Ectodermal cell (in vitro differentiated cells): ENCODE measurements around the gene FUT4.

Source experiments
- H3K27ac ChIP-seq: 2 replicates; pipeline ENCODE4 v1.7.0; 2013; ENCODE audit warnings: mild to moderate bottlenecking, low read depth, low read length; ENCODE audit not compliant: insufficient read depth, poor library complexity, severe bottlenecking
- H3K27me3 ChIP-seq: 2 replicates; pipeline ENCODE4 v1.7.0; 2013; ENCODE audit warnings: mild to moderate bottlenecking, low read length; ENCODE audit not compliant: insufficient read depth, control insufficient read depth, poor library complexity, severe bottlenecking
- H3K36me3 ChIP-seq: one replicate; pipeline ENCODE4 v1.7.0; 2013; ENCODE audit warnings: low read length; ENCODE audit not compliant: control insufficient read depth, insufficient read depth
- H3K4me1 ChIP-seq: one replicate; pipeline ENCODE4 v1.7.0; 2013; ENCODE audit warnings: low read length; ENCODE audit not compliant: control insufficient read depth, insufficient read depth
- H3K4me3 ChIP-seq: 2 replicates; pipeline ENCODE4 v1.7.0; 2013; ENCODE audit warnings: low read depth, low read length, control low read depth; ENCODE audit not compliant: insufficient read depth
- H3K9me3 ChIP-seq: 2 replicates; pipeline ENCODE4 v1.7.0; 2013; ENCODE audit warnings: mild to moderate bottlenecking, low read length, moderate library complexity; ENCODE audit not compliant: control insufficient read depth
- WGBS, 2 experiments: methylation state at CpG; one replicate each; pipeline ENCODE4 v1.1.7; 2013; ENCODE audit warnings: missing lambda C conversion rate in 2 of 2; 5-methylcytosine and 5-hydroxymethylcytosine counted together

The FUT4 gene

GRCh38 chr11:94533206-94533605 lies 10.5 kb upstream of the FUT4 start:
- no peaks in the 10 kb centered on the region for H3K4me1 ChIP-seq
- H3K27ac ChIP-seq, result no peak overlapping the region
- no CpG with 5 or more reads among the region's 1 CpG for WGBS, 2 experiments
- H3K36me3 ChIP-seq, result no peaks in the 10 kb centered on the region
- no peaks in the 10 kb centered on the region for H3K27me3 ChIP-seq
- no peaks in the 10 kb centered on the region for H3K9me3 ChIP-seq
- H3K4me3 ChIP-seq, result no peak overlapping the region

GRCh38 chr11:94533696-94534630 lies 9.8 kb upstream of the FUT4 start:
- Histone ChIP-seq H3K27me3 (no peaks in the 10 kb centered on the region), H3K4me3 (no peak overlapping the region), H3K9me3 (no peaks in the 10 kb centered on the region), H3K36me3 (no peaks in the 10 kb centered on the region), H3K27ac (no peak overlapping the region), H3K4me1 (no peaks in the 10 kb centered on the region)
- 85 to 88% methylated on average over 4 of the region's 6 CpGs for WGBS, 2 experiments

- H3K27me3 ChIP-seq, result peaks cover 3% of the 10 kb centered on the region
- H3K36me3 ChIP-seq, result no peaks in the 10 kb centered on the region
- no peaks in the 10 kb centered on the region for H3K4me1 ChIP-seq
- no peaks in the 10 kb centered on the region for H3K9me3 ChIP-seq
- H3K4me3 ChIP-seq, result no peak overlapping the region
- no peak overlapping the region for H3K27ac ChIP-seq
Observed at GRCh38 chr11:94536386-94536785, 7.3 kb upstream of the FUT4 start.

GRCh38 chr11:94537031-94537600 lies 6.6 kb upstream of the FUT4 start:
- no peaks in the 10 kb centered on the region for H3K4me1 ChIP-seq
- H3K9me3 ChIP-seq, result no peaks in the 10 kb centered on the region
- peaks cover 9% of the 10 kb centered on the region for H3K27me3 ChIP-seq
- no peak overlapping the region for H3K4me3 ChIP-seq
- no peak overlapping the region for H3K27ac ChIP-seq
- WGBS, 2 experiments, result 83 to 92% methylated on average over 3 of the region's 3 CpGs
- no peaks in the 10 kb centered on the region for H3K36me3 ChIP-seq

GRCh38 chr11:94539420-94539819 lies 4.3 kb upstream of the FUT4 start:
- Histone ChIP-seq H3K4me3 (no peak overlapping the region), H3K27ac (no peak overlapping the region), H3K9me3 (no peaks in the 10 kb centered on the region), H3K27me3 (peaks cover 28% of the 10 kb centered on the region), H3K36me3 (no peaks in the 10 kb centered on the region), H3K4me1 (no peaks in the 10 kb centered on the region)
- WGBS, 2 experiments, result 25 to 47% methylated on average over 1 of the region's 1 CpG

- Histone ChIP-seq H3K9me3 (no peaks in the 10 kb centered on the region), H3K27me3 (peaks cover 61% of the 10 kb centered on the region), H3K4me1 (no peaks in the 10 kb centered on the region), H3K4me3 (peak overlapping the region; percentile 57), H3K27ac (no peak overlapping the region), H3K36me3 (no peaks in the 10 kb centered on the region)
- WGBS, 2 experiments, result 4 to 5% methylated on average over 59 of the region's 59 CpGs
Observed at GRCh38 chr11:94544646-94545263, 1.0 kb downstream of the FUT4 start.

- peak overlapping the region; percentile 57 for H3K4me3 ChIP-seq
Observed at GRCh38 chr11:94545264-94546161, 1.8 kb downstream of the FUT4 start.

GRCh38 chr11:94546162-94546470 lies 2.4 kb downstream of the FUT4 start:
- WGBS, 2 experiments, result 76 to 80% methylated on average over 2 of the region's 2 CpGs
- Histone ChIP-seq H3K27ac (no peak overlapping the region), H3K4me3 (no peak overlapping the region), H3K4me1 (no peaks in the 10 kb centered on the region), H3K27me3 (peaks cover 60% of the 10 kb centered on the region), H3K9me3 (no peaks in the 10 kb centered on the region), H3K36me3 (no peaks in the 10 kb centered on the region)

More at GRCh38 chr11:94545264-94546161, 1.8 kb downstream of the FUT4 start:
- Histone ChIP-seq H3K36me3 (no peaks in the 10 kb centered on the region), H3K9me3 (no peaks in the 10 kb centered on the region), H3K27me3 (peaks cover 61% of the 10 kb centered on the region), H3K27ac (no peak overlapping the region), H3K4me1 (no peaks in the 10 kb centered on the region)
- 39% methylated on average over 54 of the region's 54 CpGs for WGBS, 2 experiments

- Histone ChIP-seq H3K4me3 (no peak overlapping the region), H3K27me3 (peaks cover 53% of the 10 kb centered on the region), H3K4me1 (no peaks in the 10 kb centered on the region), H3K27ac (no peak overlapping the region), H3K9me3 (no peaks in the 10 kb centered on the region), H3K36me3 (no peaks in the 10 kb centered on the region)
- 82 to 89% methylated on average over 1 of the region's 1 CpG for WGBS, 2 experiments
Observed at GRCh38 chr11:94546886-94547285, 3.2 kb downstream of the FUT4 start.
